ENCODE measurements around the gene RPL11.

GRCh38 chr1:23741609-23742008 is 50.0 kb downstream of the RPL11 start:
- TF ChIP-seq RARB (CRISPR knock-in tag; IDR thresholded peaks at IDR 0.05) (no peak), TOX (CRISPR knock-in tag; IDR thresholded peaks at IDR 0.05; ENCODE audit: borderline replicate concordance) (no peak)
